Measurements from ENCODE around the gene PLA2G5.
"Not testable (repeated sequence)": the region's sequence is repeated elsewhere in the genome, so short reads cannot be mapped to it uniquely, and the experiment has no call there.

PLA2G5 gene, protein sequence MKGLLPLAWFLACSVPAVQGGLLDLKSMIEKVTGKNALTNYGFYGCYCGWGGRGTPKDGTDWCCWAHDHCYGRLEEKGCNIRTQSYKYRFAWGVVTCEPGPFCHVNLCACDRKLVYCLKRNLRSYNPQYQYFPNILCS
- total RNA-seq, result 0 reads per million in 3 experiments

DNA sequence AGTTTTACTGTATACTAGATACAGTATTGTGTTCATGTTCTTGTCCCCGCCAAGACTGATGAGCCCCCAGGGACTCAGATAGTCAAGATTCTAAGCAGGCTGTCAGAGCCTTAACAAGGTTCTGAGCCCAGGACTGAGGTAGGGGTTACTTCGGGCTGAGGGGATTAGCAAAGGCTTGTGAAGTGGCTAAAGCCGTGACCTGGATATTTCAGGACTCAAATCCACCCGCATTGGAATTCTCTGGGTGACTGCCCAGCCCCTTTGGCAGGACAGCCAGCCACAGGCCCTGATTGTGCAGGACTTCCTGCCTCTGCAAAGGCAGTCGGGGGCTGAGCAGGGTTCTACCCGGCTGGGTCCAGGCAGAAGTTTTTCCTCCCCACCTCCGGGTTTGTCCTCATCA lies at the start of gene PLA2G5:
PLA2G5 (plus strand) TSS at position 321 of the 400 bp plus-strand sequence. CDS start 14,637 bp downstream, outside the sequence.
- no peak for DNase-seq

DNA sequence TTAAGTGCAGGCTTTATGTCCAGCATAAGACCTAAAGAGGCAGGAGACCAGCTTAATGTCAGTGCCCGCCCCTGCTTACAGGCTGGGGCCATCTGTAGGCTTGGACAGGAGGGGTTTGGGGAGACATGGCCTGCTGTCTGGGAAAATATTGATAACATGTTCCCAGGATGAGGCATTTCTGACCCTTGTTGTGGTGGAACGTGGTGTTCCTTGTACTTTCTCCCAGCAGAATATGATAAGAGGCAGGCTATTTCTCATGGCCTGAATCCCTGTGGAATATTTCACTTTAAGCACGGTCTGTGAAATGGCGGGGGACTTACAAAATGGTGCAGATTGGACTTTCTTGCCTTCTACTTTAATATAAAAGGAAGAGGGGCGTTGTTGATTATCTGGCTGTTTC lies 41.9 kb upstream of the PLA2G5 start:
- DNase-seq, result no peak

DNA sequence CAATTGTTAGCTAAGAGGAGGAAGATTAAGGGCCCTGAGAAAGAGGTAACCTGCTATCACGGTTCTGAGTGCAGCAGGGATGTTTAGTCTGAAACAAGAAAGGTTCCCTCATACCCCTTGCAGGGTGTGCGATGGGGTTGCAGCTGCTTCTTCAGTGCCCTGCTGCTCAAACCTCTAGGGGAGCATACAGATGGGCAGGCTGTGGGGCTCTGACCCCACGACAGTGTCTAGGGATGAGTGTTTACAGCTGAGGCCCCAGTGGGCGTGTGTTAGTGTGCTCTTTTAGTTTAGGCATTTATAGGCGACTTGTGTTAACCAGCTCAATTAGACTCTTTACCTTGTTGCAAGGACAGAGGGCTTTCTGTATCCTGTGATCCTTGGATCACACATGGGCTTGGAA lies 41.3 kb upstream of the PLA2G5 start:
- DNase-seq, result no peak

DNA sequence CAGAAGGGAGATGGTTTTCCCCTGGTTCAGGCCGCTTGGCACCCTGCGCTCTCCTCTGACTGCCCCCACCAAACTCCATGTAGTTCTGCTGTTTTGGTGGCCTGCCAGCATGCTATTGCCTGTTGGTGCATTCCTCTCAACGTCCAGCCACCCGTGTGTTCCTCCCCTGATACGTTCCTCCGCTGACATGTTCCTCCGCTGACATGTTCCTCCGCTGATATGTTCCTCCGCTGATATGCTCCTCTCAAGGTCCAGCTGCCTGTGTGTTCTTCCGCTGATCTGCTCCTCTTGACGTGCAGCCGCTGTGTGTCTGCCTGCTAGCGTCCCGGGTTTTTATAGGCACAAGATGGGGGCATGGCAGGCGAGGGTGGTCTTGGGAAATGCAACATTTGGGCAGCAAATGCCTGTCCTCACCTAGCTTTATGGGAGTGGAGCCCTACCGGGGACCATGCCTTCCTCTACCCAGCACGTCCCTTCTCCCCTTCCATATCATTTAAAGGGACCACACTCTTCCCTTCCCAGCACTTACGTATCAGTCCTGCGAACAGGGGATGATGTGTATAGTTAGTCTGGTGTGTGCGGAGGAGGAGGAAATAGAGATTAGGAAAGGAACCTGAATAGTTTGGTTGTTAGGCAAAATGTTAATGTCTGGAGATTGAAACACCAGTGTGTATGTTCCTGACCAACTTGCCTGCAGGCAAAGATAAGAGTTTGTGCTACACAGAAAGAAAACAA lies 40.6 kb upstream of the PLA2G5 start:
- no peak for DNase-seq

DNA sequence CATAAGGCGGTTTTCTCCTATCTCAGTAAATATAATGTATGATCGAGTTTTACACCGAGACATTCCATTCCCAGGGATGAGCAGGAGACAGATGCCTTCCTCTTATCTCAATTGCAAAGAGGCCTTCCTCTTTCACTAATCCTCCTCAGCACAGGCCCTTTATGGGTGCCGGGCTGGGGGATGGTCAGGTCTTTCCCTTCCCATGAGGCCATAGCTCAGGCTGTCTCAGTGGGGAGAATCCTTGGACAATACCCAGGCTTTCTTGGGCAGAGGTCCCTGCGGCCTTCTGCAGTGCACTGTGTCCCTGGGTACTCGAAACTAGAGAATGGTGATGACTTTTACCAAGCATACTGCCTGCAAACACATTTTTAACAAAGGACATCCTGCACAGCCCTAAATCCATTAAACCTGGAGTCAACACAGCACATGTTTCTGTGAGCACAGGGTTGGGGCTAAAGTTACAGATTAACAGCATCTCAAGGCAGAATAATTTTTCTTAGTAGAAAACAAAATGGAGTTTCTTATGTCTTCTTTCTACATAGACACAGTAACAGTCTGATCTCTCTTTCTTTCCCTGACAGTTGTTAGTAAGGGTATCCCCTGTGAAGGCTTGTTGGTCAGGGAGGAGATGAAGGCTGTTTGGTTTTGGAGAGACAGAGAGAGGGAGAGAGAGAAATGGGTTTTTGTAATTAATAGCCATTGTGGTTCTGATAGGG lies 39.4 kb upstream of the PLA2G5 start:
- DNase-seq, result not testable (repeated sequence)

DNA sequence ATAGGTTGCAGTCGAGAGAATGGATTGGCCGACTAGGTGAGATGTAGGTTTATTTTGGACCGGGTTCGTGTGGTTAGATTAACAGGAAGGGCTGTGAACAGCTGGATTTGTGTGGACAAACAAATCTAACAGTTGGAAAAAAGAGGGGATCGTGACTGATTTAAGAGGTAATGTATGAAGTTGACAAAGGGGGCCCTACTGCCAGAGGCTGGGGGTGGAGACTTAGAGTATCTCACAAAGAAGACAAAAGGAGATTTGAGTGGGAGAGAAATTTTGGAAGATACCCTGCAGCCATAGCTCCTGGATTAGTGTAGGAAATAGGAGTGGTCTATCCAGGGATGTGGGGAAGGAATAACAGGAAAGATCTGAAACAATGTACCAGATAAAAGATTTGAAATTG lies 38.8 kb upstream of the PLA2G5 start:
- DNase-seq, result no peak

DNA sequence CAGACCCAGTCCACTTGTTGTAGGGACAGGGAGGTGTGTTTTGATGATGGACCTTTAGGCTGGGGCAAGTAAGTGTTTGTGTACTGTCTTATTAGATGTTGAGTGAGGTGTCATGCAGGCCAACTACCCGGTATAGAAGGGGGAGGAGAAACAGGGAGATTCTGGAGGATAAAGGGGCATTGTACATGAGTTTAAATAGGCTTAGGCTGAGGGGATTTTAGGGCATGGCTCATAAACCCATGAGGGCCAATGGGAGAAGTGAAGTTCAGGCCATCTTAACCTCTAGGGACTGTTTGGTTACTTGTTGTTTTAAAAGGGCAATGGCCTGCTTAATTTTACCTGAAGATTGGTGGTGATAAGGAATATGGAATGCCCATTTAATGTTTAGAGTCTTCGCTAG lies 38.2 kb upstream of the PLA2G5 start:
- DNase-seq, result no peak

DNA sequence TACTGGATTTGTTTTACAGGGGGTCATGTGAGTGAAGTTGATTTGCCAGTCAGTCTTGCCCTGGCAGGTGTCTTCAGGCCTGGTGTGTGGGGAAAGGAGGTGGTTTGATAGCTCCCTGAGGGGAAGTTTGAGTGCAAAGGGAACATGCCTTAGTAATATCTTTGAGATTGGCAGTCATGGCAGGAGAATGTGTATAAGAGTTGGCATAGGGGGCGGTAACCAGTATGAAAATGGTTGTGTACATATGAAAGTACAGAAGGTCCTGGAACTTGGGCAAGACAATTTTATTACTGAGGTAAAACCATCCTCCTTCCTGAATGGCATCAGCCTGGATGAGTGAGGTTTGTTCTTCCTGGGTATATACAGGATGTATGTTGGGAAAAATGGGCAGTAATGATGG lies 37.6 kb upstream of the PLA2G5 start:
- no peak for DNase-seq

DNA sequence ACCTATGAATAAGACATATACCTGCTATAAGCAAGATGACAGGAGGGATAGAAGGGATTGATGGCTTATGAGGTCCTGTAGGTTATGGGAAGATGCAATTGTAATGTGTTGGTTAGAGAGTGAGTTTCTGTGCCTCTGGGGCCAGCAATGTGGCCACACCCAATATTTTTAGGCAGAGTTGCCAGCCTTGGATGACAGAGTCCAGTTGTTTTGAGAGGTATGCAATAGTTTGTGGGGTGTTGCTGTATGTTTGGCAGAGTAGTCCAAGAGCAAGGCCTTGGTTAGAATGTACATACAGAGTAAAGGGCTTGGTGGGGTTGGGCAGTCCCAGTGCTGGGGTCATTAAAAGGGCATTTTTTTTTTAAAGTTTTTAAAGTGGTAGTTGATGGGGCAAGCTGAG lies 36.6 kb upstream of the PLA2G5 start:
- DNase-seq, result no peak

DNA sequence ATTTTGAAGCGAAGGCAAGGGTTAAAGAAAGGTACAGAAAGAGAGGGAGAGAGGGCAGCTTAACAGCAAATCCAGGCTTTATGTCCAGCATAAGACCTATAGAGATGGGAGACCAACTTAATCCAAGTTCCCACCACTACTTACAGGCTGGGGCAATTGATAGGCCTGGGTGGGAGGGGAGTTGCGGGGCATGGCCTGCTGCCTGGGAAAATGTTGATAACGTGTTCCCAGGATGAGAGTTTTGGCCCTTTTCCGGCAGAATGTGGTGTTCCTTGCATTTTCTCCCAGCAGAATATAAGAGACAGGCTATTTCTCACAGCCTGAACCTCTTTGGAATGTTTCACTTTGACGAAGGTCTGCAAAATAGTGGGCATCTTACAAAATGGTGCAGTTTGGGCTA lies 34.9 kb upstream of the PLA2G5 start:
- DNase-seq, result no peak

DNA sequence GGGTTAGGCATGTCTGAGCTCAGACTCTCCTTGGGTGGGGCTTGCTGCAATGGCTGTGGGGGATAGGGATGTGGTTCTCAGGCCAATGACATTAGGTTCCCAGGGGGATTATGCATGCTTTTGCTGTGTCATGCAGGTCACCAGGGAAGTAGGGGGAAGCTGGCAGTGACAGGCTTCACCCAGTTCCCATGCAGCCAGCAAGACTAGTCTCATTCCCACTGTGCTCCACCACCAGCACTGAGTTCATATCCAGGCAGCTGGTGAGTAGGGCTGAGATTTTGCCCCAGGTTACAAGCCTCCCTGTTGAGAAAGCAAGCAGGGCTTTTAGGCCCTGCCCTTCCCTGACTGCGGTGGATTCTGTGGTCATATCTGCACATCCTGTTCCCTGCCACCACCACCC lies 32.1 kb upstream of the PLA2G5 start:
- no peak for DNase-seq

DNA sequence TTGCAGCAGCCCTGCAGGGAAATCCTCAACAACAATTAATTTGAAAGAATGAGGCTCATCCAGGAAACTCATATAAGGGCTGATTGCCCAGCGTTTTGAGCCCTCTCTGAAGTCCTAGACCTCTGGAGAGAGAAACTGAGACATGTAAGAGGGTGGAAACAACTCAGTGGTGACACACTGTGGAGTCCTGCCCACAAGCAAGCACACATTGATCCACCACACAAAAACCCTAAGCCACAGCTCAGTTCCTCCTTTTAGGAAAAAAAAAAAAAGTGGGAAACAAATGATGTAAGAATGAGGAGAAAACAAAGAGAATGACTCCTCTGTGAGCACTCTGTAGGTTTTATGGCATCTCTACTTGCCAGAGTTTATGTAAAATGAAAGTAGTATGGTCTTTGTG lies 22.9 kb upstream of the PLA2G5 start:
- no peak for DNase-seq

DNA sequence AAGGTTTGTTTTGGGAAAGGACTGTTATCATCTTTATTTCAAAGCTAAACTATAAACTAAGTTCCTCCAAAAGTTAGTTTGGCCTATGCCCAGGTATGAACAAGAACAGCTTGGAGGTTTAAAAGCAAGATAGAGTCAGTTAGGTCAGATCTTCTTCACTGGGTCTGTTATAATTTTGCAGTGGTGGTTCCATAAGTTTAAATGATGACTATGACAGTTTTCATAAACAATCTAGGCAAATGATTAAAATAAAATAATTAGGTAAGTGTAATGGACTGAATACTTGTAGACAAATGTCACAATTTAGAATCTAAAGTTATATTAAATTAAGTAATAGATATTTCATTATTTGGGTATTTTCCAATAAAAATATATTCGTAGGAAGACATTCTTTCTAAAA lies 21.4 kb upstream of the PLA2G5 start:
- no peak for DNase-seq

DNA sequence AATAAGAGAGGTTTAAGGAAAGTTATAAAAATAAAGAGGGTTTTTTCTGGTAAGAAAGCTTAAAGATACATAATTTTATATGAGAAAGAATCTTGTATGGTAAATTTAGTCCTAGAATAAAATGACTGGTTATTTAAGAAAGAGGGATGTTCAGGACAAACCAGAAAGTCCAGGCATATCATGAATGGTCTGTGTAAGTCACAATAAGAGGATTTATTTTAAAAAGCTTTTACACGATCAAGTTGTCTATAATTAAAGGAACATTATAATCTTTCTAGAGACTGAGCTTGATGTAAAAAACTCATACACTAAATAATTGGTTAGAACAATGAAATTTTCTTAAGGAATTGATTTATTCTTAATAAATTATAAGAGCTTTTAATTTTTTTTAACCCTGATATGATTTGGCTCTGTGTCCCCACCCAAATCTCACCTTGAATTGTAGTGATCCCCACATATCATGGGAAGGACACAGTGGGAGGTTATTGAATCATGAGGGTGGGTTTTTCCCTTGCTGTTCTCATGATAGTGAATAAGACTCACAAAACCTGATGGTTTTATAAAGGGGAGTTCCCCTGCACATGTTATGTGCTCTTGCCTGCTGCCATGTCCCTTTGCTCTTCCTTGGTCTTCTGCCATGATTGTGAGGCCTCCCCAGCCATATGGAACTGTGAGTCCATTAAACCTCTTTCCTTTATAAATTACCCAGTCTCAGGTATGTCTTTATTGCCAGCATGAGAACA lies 20.8 kb upstream of the PLA2G5 start:
- DNase-seq, result not testable (repeated sequence)

DNA sequence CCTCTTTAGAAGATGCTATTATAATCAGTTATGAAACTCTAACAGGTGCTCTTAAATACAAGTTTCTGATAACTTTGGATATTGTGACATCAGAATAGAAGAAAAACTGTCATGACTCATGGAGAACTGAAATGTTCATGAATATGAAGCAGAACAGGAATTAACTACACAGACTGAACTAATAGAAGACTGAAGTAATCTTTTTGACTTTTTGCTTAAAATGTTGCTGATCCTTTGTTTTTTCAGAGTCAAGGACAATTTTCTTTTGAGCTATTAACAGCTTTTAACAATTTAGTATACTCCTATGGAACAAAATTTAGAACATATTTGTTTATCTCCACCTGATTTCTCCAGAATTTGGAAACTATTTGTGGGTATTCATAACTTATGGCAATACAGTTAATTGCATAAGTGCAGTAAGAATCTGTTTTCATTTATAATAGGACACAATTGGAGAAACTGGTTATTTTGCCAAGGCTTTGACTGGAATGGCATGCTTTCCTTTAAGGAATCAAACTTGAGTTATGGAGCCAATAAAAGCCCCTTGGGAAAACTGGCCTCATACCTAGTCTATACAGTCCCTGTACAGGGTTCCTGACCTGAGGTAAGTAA lies 18.7 kb upstream of the PLA2G5 start:
- DNase-seq, result no peak

DNA sequence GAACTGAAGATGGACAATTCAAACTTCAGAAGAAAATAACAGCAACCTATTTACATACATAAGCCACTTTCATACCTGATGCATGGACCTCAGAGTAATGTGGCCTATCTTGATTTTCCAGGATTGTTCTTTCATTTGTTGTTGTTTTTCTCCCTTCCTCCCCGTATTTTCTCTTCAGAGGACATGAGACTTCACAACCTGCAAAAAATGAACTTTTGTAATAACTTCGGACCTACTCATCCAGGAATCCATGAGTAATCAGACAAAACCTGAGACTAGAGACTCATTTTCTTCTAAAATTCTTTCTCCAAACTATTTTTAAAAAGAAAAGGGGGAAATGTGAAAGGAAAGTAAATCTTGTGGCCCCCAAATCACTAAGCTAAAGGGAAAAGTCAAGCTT lies 17.6 kb upstream of the PLA2G5 start:
- DNase-seq, result no peak

DNA sequence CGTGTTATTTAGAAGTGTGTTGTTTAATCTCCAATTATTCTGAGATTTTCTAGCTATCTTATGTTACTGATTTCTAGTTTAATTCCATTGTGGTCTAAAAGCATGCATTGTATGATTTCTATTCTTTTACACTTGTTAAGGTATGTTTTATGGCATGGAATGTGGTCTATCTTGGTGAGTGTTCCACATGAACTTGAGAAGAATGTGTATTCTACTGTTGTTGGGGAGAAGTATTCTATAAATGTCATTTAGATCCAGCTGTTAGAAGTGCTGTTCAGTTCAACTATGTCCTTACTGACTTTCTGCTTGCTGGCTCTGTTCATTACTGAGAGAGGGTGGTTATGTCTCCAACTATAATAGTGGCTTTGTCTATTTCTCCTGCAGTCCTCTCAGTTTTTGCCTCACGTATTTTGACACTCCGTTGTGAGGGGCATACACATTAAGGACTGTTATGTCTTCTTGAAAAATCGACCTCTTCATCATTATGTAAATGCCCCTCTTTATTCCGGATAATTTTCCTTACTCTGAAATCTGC lies 12.0 kb upstream of the PLA2G5 start:
- no peak for DNase-seq

DNA sequence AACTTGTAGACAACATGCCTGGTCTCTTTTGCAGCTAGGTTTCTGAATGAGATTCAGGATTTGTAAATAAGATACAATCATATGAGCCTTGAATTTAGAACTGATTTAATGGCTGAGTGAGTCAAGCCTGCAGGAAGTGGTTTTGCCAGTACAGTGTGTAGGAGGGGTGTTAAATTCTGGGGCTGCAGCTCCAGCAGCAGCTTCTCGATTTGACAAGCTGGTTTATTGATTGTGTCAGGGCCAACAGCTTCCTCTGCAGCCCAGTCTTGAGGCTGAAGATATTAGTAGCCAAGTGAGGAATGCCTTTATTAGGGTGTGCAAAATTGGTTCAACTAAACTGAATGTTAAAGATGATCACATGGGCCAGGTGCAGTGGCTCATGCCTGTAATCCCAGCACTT lies 11.5 kb upstream of the PLA2G5 start:
- no peak for DNase-seq

DNA sequence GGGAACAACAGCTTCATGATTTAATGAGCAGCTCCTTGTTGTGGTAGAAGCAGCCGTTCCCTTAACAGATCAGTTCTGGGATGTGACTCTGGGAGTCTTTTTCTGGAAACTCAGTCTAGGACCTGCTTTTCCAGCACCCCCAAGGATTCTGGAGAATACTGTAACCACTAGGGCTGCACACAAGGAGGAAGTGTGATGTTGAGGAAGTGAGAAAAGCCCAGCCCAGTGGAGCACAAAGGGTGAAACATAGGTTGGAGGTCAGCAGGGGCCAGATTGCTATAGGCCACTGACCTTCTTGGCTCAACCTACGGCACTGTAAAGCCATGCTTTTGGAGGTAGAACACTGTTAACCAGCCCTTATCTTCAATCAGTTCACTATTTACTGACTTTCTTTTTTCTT lies 10.1 kb upstream of the PLA2G5 start:
- no peak for DNase-seq

DNA sequence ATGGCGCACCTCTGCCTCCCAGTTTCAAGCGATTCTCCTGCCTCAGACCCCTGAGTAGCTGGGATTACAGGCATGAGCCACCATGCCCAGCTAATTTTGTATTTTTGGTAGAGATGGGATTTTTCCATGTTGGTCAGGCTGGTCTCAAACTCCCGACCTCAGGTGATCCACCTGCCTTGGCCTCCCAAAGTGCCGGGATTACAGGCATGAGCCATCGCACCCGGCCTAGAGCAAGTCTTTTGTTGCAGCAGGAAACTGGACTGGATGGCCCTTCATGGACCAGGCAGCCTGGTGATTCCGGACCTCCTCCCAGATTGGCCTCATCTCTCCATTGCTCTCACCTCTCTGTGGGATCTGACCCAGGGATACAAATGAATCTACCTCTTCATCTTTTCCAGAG lies 9.2 kb upstream of the PLA2G5 start:
- not testable (repeated sequence) for DNase-seq

DNA sequence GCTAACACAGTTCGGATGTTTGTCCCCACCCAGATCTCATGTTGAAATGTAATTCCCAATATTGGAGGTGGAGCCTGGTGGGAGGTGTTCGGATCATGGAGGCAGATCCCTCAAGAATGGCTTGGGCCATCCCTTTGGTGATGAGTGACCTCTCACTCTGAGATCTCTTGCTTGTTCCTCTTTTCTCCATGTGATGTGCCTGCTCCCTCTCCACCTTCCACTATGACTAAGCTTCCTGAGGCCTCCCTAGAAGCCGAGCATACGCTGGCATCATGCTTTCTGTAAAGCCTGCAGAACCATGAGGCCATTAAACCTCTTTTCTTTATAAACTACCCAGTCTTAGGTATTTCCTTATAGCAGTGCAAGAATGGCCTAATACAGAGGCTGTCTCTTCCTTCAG lies 8.1 kb upstream of the PLA2G5 start:
- no peak for DNase-seq

DNA sequence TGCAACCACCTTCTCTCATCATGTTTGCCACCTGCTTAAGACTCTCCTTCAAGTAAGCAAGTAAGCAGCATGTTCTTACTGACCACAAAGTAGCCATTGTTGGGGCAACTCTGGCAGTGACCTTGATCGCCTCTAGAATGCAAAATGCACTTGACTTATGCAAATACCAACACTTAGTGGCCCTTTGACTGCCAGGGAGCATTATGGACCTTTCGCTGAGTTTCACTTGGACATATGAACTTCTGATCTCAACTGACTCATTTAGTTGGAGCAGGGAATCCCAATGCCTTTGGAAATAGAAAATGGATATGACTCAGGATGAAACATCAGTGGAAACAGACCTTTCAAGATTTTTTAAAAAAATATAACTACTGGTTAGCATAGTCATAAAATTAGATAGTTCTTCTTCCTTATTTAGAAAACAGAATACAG lies 6.1 kb upstream of the PLA2G5 start:
- DNase-seq, result no peak

DNA sequence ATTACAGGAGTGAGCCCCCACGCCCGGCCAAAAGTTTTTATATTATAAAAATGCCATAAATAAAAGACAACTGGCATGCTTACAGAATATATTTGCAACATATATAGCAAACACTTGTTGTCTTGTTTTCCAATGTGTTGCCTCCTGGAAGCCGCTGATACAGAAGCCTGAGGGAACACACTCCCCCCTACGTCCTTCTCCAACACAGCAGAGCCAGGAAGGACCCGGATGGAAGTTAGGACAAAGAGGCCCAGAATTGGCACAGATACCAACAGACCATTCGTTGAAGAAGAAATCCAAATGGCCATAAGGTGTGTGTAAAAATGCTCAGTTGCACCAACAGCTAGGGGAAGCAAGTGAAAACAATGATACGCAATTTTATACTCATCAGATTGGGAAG lies 1.3 kb upstream of the PLA2G5 start:
- DNase-seq, result no peak

All from central memory CD4-positive, alpha-beta T cell (primary cell).